Mucosa of stomach (tissue), 1 donor: ENCODE measurements around the gene NRIP3.
"Not testable (repeated sequence)": the region's sequence is repeated elsewhere in the genome, so short reads cannot be mapped to it uniquely, and the experiment has no call there.

Experiments used
- H3K27me3 ChIP-seq: one replicate; pipeline ENCODE4 v1.7.0; 2013; ENCODE audit warnings: mild to moderate bottlenecking, low read length; ENCODE audit not compliant: control insufficient read depth, insufficient read depth
- H3K36me3 ChIP-seq: one replicate; pipeline ENCODE4 v1.7.0; 2013; ENCODE audit warnings: low read length; ENCODE audit not compliant: control insufficient read depth, insufficient read depth
- H3K4me1 ChIP-seq: one replicate; pipeline ENCODE4 v1.7.0; 2013; ENCODE audit warnings: mild to moderate bottlenecking, low read length; ENCODE audit not compliant: control insufficient read depth, insufficient read depth
- H3K4me3 ChIP-seq: one replicate; pipeline ENCODE4 v1.7.0; 2013; ENCODE audit warnings: low read length
- H3K9ac ChIP-seq: one replicate; pipeline ENCODE4 v1.7.0; 2013; ENCODE audit warnings: mild to moderate bottlenecking, low read length, moderate library complexity
- H3K9me3 ChIP-seq: one replicate; pipeline ENCODE4 v1.7.0; 2013; ENCODE audit warnings: mild to moderate bottlenecking, low read length, moderate library complexity; ENCODE audit not compliant: control insufficient read depth
- donor health status: Pancreatic carcinoma.

NRIP3 gene

DNA sequence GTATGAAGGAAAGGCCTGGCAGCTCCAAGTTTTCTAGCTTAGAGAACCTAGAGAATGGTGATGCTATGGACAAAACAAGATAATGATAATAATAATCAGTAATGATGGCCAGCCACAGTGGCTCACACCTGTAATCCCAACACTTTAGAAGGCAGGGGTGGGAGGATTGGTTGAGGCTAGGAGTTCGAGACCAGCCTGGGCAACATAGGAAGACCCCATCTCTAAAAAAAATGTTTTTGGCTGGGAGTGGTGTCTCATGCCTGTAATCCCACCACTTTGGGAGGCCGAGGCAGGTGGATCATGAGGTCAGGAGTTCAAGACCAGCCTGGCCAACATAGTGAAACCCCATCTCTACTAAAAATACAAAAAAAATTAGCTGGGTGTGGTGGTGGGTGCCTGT lies 68.0 kb downstream of the NRIP3 start:
- H3K4me3 ChIP-seq, H3K9me3 ChIP-seq, H3K27me3 ChIP-seq, H3K4me1 ChIP-seq, H3K36me3 ChIP-seq, H3K9ac ChIP-seq: not testable (repeated sequence)

DNA sequence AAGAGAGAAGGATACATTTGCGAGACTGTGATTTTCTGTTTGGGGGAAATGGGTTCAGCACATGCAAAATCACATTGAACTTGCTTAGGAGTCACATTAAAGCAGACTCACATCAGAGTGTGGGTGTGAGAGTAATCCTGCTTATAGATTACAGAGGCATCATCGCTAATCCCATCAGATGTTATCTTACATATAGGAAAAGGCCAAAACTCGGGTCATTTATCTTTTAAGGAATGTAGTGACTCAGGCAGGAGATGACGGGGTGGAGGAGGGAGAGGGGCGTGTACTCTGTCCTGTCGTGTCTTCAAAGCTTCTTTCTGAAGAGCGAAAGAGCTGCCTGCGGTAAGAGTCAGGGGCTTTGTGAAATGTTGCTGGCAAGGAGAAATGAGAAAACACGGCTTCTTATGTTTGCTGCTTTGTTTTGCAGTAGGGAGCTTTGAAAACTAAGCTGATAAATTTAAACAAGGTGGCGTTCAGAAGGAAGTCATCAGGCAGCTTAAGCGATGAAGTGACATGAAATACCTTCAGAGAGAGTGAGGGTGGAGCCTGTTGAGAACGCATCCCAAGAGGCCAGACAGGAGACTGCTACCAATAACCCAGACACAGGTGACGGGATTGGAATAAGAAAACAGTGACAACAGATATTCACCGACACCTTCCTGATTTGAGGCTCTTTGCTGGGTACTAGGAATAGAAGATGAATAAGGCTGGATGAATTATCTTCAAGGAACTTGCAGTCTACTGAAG lies 68.9 kb downstream of the NRIP3 start:
- Histone ChIP-seq H3K36me3 (no peaks in the 10 kb centered on the region), H3K4me1 (no peaks in the 10 kb centered on the region), H3K9me3 (no peaks in the 10 kb centered on the region), H3K27me3 (no peaks in the 10 kb centered on the region), H3K9ac (no peak overlapping the region), H3K4me3 (no peak overlapping the region)

- Histone ChIP-seq H3K4me3 (no peak overlapping the region), H3K36me3 (no peaks in the 10 kb centered on the region), H3K9me3 (no peaks in the 10 kb centered on the region), H3K9ac (no peak overlapping the region), H3K27me3 (no peaks in the 10 kb centered on the region), H3K4me1 (no peaks in the 10 kb centered on the region)
Observed at GRCh38 chr11:8933931-8934330, 69.9 kb downstream of the NRIP3 start.

DNA sequence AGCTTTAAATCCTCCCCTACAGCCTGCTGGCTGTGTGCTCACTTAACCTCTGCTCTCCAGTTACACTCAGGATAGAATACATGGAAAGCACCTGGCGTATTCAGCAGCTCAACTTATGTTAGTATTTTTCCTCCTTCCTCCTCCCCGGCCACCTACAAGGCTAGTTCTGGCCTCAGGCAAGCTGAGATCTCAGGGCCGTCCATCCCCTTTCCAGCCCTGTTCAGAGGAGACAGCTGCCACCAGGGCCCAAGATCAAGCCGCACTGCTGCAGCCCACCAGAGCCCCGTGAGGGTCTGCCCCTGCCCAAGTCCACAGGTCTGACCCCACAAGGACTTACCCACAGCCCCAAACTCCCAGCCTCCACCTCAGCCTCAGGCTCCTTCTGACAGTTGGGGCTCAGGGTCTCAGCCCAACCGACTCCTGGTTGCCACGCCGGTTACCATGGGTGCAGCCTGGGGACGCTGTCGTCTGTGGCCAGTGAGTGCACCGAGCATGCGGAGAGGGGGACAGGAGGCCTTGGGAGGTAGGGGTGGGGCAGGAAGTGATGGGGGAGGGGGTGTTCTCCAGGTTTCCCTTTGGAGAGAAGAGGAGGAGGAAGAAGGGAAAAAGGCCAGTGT lies 71.1 kb downstream of the NRIP3 start, which contains the start of gene C11orf16:
Gene C11orf16, minus strand, starts transcription at position 384 of the 617 bp plus-strand sequence. CDS start 639 bp downstream, outside the sequence.
- Histone ChIP-seq H3K27me3 (no peaks in the 10 kb centered on the region), H3K4me1 (no peaks in the 10 kb centered on the region), H3K9ac (no peak within 1 kb of the TSS), H3K9me3 (no peaks in the 10 kb centered on the region), H3K4me3 (no peak within 1 kb of the TSS), H3K36me3 (no peaks in the 10 kb centered on the region)
